Transverse colon (tissue), 4 donors: ENCODE measurements around the gene TSR3. TPM values are rescaled to one million over a fixed set of nuclear protein-coding genes. Genes with fewer than 3 reads are reported as not detected.

Experiments
- DNase-seq: peaks from one replicate; pipeline ENCODE4 v3.0.0-alpha.2; 2019
- H3K27ac ChIP-seq, 4 donors: fragments of 200-600 bp; sonication (generic); 2 replicates each; pipeline ENCODE4 v1.5.1; 2016 to 2018; ENCODE audit warnings: inconsistent platforms in 4 of 4
- H3K27me3 ChIP-seq: fragments of 200-600 bp; sonication (generic); 2 replicates; pipeline ENCODE4 v1.5.1; 2017; ENCODE audit warnings: inconsistent platforms
- H3K36me3 ChIP-seq, 4 donors: fragments of 200-600 bp; sonication (generic); 2 replicates each; pipeline ENCODE4 v1.5.1; 2017 to 2019; ENCODE audit warnings: inconsistent platforms in 4 of 4
- H3K4me1 ChIP-seq, 4 donors: fragments of 200-600 bp; sonication (generic); 2 replicates each; pipeline ENCODE4 v1.5.1; 2017 to 2020; ENCODE audit warnings: inconsistent platforms in 4 of 4
- H3K4me3 ChIP-seq, 4 donors: fragments of 200-600 bp; sonication (generic); 1 replicate in 1 of 4; 2 replicates in 3 of 4; pipeline versions ENCODE4 v1.5.1 to v1.6.1; 2017 to 2019; ENCODE audit warnings: inconsistent platforms in 4 of 4
- H3K9me3 ChIP-seq, 2 donors: fragments of 200-600 bp; sonication (generic); 2 replicates each; pipeline ENCODE4 v1.5.1; 2017 to 2019; ENCODE audit warnings: inconsistent platforms in 2 of 2
- EP300 ChIP-seq: sonication (generic); formaldehyde crosslinking; IDR thresholded peaks from one replicate; pipeline ENCODE4 v1.6.1; 2017; ENCODE audit warnings: antibody characterized with exemption, low read depth
- POLR2A ChIP-seq: fragments of 450-650 bp; IDR thresholded peaks from one replicate; pipeline ENCODE4 v1.6.1; 2016; ENCODE audit warnings: antibody characterized with exemption, mild to moderate bottlenecking, moderate library complexity
- POLR2AphosphoS5 ChIP-seq, 3 donors: sonication (generic); formaldehyde crosslinking; IDR thresholded peaks; one replicate each; pipeline ENCODE4 v1.6.1; 2016; ENCODE audit warnings: antibody characterized with exemption in 3 of 3
- WGBS, 2 donors: methylation state at CpG; one replicate each; pipeline ENCODE4 v1.1.5; 2018; ENCODE audit warnings: low coverage in 1 of 2; 5-methylcytosine and 5-hydroxymethylcytosine counted together
- in situ Hi-C, 4 donors: fragments of 200-750 bp; cut with MboI; loops; one replicate each; pipeline versions ENCODE4 v1.15.0 to v1.15.1; 2017; ENCODE audit warnings: low sequenced_read_pairs in 3 of 4, low pct_ligation_motif_present in 1 of 4, low pct_unique_long_range_greater_than_20kb in 1 of 4
- intact Hi-C: fragments of 100-400 bp; cut with DNase I; formaldehyde crosslinking; loops from one replicate; pipeline ENCODE4 v1.15.1; 2023; ENCODE audit warnings: low total_unique reads
- total RNA-seq, 4 donors: library from RNA; depleted of rRNA; stranded (reverse); fragments of >200 nt; gene quantifications; one replicate each; pipeline ENCODE4 v1.1.0, GENCODE V29; 2016
- TF ChIP-seq, protein P1 (sequence below), 5 experiments: fragments of 200-600 bp in 3 of 5; fragments of 450-650 bp in 2 of 5; sonication (generic) in 3 of 5; IDR thresholded peaks; 1 replicate in 2 of 5; 2 replicates in 3 of 5; pipeline ENCODE4 v1.5.1; 2016 to 2017; ENCODE audit warnings: antibody characterized with exemption in 5 of 5, inconsistent platforms in 3 of 5, mild to moderate bottlenecking in 2 of 5, moderate library complexity in 1 of 5

The TSR3 gene
- total RNA-seq, 4 donors from 2014 or later: 56.4 to 135 (median 75.3) TPM

- H3K4me1 ChIP-seq: peaks cover 3 to 16% (median 16%) of the 10 kb centered on the region in 4 donors
- intact Hi-C loops (no loop called here), in situ Hi-C loops (no loop called here)
- TF ChIP-seq POLR2AphosphoS5 (IDR thresholded peaks at IDR 0.05): no peak
- TF ChIP-seq POLR2A: no peak
- TF ChIP-seq EP300: no peak
- TF ChIP-seq, protein P1, sequence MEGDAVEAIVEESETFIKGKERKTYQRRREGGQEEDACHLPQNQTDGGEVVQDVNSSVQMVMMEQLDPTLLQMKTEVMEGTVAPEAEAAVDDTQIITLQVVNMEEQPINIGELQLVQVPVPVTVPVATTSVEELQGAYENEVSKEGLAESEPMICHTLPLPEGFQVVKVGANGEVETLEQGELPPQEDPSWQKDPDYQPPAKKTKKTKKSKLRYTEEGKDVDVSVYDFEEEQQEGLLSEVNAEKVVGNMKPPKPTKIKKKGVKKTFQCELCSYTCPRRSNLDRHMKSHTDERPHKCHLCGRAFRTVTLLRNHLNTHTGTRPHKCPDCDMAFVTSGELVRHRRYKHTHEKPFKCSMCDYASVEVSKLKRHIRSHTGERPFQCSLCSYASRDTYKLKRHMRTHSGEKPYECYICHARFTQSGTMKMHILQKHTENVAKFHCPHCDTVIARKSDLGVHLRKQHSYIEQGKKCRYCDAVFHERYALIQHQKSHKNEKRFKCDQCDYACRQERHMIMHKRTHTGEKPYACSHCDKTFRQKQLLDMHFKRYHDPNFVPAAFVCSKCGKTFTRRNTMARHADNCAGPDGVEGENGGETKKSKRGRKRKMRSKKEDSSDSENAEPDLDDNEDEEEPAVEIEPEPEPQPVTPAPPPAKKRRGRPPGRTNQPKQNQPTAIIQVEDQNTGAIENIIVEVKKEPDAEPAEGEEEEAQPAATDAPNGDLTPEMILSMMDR (IDR thresholded peaks at IDR 0.05): no peak
- no peak overlapping the region for H3K4me3 ChIP-seq
- 81% methylated on average over 5 of the region's 5 CpGs; no CpG with 5 or more reads in 1 of the 2 donors for WGBS, 2 donors
- H3K9me3 ChIP-seq: no peaks in the 10 kb centered on the region
- peaks cover 0 to 18% (median 5%) of the 10 kb centered on the region in 4 donors for H3K36me3 ChIP-seq
- H3K27me3 ChIP-seq: peaks cover 18% of the 10 kb centered on the region
- no peak overlapping the region for H3K27ac ChIP-seq
- no peak for DNase-seq
Observed at GRCh38 chr16:1327619-1327947, 24.1 kb downstream of the TSR3 start.

DNA sequence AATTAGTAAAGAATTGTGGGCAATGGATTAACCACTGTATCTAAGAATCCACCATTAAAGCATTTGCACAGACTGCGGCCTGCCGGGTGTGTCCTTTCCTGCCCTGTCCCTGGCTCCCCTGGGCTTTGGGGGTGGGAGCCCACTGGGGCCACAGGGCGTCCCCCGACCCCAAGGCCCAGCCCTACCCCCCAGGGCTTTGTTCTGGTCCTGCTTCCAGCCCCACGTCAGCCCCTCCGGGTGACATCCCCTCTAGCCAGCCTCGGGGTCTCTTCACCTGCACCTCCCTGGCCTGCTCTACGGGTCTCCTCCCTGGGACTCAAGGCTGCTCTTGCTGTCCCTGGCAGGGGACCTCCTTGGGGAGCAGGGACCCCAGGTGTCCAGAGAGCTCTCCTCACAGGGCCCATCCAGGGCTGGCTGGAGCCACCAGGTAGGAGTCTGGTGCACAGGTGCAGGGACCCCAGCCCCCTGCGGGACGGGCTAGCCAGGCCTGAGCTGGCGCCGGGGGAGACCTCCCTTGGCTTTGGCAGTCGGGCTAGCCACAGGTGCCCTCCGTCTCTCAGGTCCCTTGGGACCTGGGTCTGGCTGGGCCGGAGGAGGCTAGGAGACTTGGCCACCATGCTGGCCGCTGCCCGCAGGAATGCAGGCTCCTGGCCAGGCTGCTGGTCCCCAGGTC, 24.6 kb downstream of the TSR3 start:
- no peak for TF ChIP-seq POLR2AphosphoS5 (IDR thresholded peaks at IDR 0.05)
- no peak for TF ChIP-seq POLR2A
- no peak for TF ChIP-seq EP300
- TF ChIP-seq, protein P1 (IDR thresholded peaks at IDR 0.05): no peak
- H3K27ac ChIP-seq: peak overlapping the region in 1 of 4 donors; percentile 43

GRCh38 chr16:1326391-1326790, 25.3 kb downstream of the TSR3 start:
- no peaks in the 10 kb centered on the region for H3K9me3 ChIP-seq
- TF ChIP-seq EP300 (no peak), POLR2A (no peak), POLR2AphosphoS5 (IDR thresholded peaks at IDR 0.05) (no peak)
- TF ChIP-seq, protein P1 (IDR thresholded peaks at IDR 0.05): no peak
- 54 to 76% methylated on average over 9 to 17 of the region's 17 CpGs for WGBS, 2 donors
- peaks cover 6% of the 10 kb centered on the region for H3K27me3 ChIP-seq
- H3K27ac ChIP-seq: peak overlapping the region in 2 of 4 donors; percentile 25 to 51
- H3K4me1 ChIP-seq: peaks cover 0 to 4% (median 4%) of the 10 kb centered on the region in 4 donors
- DNase-seq: no peak
- H3K36me3 ChIP-seq: peaks cover 0 to 18% (median 7%) of the 10 kb centered on the region in 4 donors
- intact Hi-C loops: no loop called here
- in situ Hi-C loops: no loop called here
- H3K4me3 ChIP-seq: no peak overlapping the region

More for the DNA sequence above, 24.6 kb downstream of the TSR3 start:
- no peak for DNase-seq
- WGBS, 2 donors: 79% methylated on average over 12 of the region's 17 CpGs; no CpG with 5 or more reads in 1 of the 2 donors
- in situ Hi-C loops: no loop called here
- peaks cover 3 to 11% (median 11%) of the 10 kb centered on the region in 4 donors for H3K4me1 ChIP-seq
- intact Hi-C loops: no loop called here
- H3K9me3 ChIP-seq: no peaks in the 10 kb centered on the region
- H3K4me3 ChIP-seq: no peak overlapping the region
- peaks cover 13% of the 10 kb centered on the region for H3K27me3 ChIP-seq
- peaks cover 0 to 18% (median 5%) of the 10 kb centered on the region in 4 donors for H3K36me3 ChIP-seq

DNA sequence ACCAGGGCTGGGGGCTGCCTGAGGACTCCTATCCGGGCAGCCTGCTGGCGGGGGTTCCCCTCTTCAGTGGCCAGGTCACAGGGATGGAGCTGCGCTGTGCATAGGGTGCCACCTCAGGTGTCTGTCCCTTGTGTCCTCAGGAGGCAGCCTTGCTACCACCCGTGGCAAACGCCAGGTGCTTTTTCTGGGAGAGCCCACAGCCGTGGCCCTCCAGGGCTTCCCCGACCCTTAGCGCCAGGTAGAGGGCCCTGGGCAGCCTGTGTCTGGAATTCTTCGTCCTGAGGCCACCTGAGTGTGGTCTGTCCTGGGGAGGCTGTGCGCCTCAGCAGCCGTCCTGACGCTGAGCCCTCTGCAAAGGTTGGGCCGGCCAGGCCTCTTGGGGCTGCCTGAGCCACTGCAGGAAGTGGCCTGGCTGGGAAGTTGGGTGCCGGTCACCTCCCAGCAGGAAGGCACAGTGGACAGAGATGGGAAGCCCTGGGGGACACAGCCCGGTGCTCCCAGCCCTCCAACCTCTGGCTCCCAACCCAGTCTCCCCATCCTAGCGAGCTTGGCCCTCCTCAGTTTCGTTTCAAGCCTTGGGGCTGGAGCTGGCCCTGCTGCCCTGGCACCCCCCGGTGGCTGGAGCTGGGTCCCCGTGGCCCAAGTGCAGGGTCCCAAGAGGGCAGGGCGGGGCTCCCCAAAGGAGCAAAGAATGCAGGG, 25.9 kb downstream of the TSR3 start:
- in situ Hi-C loops (no loop called here), intact Hi-C loops (no loop called here)
- Histone ChIP-seq H3K27ac (peak overlapping the region in 2 of 4 donors; percentile 25 to 51), H3K4me3 (no peak overlapping the region), H3K27me3 (peaks cover under 1% of the 10 kb centered on the region), H3K9me3 (no peaks in the 10 kb centered on the region), H3K4me1 (no peaks in the 10 kb centered on the region), H3K36me3 (peaks cover 0 to 22% (median 9%) of the 10 kb centered on the region in 4 donors)
- no peak for DNase-seq
- TF ChIP-seq, protein P1 (IDR thresholded peaks at IDR 0.05): no peak
- no peak for TF ChIP-seq POLR2A
- WGBS, 2 donors: 65% methylated on average over 18 of the region's 20 CpGs; no CpG with 5 or more reads in 1 of the 2 donors
